ENCODE data around the gene TADA3.

TADA3 gene

GRCh38 chr3:9754678-9755077 lies 37.6 kb downstream of the TADA3 start:
- no peak for DNase-seq (ENCODE audit: low read depth, low spot score)
- TF ChIP-seq, protein P1, sequence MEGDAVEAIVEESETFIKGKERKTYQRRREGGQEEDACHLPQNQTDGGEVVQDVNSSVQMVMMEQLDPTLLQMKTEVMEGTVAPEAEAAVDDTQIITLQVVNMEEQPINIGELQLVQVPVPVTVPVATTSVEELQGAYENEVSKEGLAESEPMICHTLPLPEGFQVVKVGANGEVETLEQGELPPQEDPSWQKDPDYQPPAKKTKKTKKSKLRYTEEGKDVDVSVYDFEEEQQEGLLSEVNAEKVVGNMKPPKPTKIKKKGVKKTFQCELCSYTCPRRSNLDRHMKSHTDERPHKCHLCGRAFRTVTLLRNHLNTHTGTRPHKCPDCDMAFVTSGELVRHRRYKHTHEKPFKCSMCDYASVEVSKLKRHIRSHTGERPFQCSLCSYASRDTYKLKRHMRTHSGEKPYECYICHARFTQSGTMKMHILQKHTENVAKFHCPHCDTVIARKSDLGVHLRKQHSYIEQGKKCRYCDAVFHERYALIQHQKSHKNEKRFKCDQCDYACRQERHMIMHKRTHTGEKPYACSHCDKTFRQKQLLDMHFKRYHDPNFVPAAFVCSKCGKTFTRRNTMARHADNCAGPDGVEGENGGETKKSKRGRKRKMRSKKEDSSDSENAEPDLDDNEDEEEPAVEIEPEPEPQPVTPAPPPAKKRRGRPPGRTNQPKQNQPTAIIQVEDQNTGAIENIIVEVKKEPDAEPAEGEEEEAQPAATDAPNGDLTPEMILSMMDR (IDR thresholded peaks at IDR 0.05; ENCODE audit: low read depth, low read length): no peak
- no peak overlapping the region for H3K4me3 ChIP-seq (ENCODE audit: low read depth, low read length)
- in situ Hi-C loops (cut with HindIII; ENCODE audit: low sequenced_read_pairs): no loop called here

DNA sequence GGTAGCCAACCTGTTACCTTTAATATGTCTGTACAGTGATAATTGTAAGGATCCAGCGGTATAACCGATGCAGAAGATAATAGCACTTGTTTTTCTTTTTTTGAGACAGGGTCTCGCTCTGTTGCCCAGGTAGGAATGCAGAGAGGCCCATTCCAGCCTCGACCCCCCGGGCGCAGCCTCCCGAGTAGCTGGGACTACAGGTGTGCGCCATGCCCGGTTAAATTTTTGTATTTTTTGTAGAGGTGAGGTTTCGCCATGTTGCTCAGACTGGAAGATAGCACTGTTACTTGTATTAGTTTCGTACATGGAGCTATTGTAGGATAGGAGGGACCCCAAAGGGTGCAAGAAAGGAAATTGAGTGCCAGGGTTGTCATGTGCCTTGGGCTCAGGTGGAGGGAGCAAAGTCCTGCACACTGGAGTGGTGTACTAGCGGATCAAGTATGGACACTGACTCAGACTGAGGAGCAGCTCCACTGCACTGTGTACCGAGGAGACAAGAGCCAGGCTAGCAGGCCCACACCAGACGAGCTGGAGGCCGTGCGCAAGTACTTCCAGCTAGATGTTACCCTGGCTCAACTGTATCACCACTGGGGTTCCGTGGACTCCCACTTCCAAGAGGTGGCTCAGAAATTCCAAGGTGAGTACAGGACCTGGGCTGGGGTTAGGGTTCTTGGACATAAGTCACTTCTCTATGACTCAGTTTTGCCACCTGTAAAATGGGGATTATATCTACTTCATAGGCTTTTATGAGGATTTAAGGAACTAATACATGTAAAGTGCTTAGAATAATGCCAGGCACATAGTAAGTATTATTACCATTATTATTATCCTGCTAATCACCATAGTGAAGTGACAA lies 41.5 kb downstream of the TADA3 start:
- TF ChIP-seq, protein P1 (IDR thresholded peaks at IDR 0.05; ENCODE audit: low read depth, low read length): no peak
- in situ Hi-C loops (cut with HindIII; ENCODE audit: low sequenced_read_pairs): no loop called here
- peak overlapping the region; percentile 78 for H3K4me3 ChIP-seq (ENCODE audit: low read depth, low read length)
- peak; percentile 14 for DNase-seq (ENCODE audit: low read depth, low spot score)

- TF ChIP-seq, protein P1 (IDR thresholded peaks at IDR 0.05; ENCODE audit: low read depth, low read length): no peak
- in situ Hi-C loops (cut with HindIII; ENCODE audit: low sequenced_read_pairs): no loop called here
- peak; percentile 99 for DNase-seq (ENCODE audit: low read depth, low spot score)
- H3K4me3 ChIP-seq (ENCODE audit: low read depth, low read length): peak within 1 kb of the TSS; percentile 78
Measured at GRCh38 chr3:9749645-9750555, 42.4 kb downstream of the TADA3 start, which contains the start of gene OGG1. Gene OGG1 (plus strand): TSS chr3:9749952. CDS start chr3:9750287, 335 bp downstream.

- TF ChIP-seq, protein P1 (IDR thresholded peaks at IDR 0.05; ENCODE audit: low read depth, low read length): no peak
- no peak for DNase-seq (ENCODE audit: low read depth, low spot score)
- in situ Hi-C loops (cut with HindIII; ENCODE audit: low sequenced_read_pairs): no loop called here
- peak overlapping the region; percentile 78 for H3K4me3 ChIP-seq (ENCODE audit: low read depth, low read length)
Measured at GRCh38 chr3:9749296-9749644, 43.0 kb downstream of the TADA3 start.

- TF ChIP-seq, protein P1 (IDR thresholded peaks at IDR 0.05; ENCODE audit: low read depth, low read length): no peak
- DNase-seq (ENCODE audit: low read depth, low spot score): no peak
- in situ Hi-C loops (cut with HindIII; ENCODE audit: low sequenced_read_pairs): no loop called here
- no peak overlapping the region for H3K4me3 ChIP-seq (ENCODE audit: low read depth, low read length)
Measured at GRCh38 chr3:9748031-9748430, 44.2 kb downstream of the TADA3 start.

DNA sequence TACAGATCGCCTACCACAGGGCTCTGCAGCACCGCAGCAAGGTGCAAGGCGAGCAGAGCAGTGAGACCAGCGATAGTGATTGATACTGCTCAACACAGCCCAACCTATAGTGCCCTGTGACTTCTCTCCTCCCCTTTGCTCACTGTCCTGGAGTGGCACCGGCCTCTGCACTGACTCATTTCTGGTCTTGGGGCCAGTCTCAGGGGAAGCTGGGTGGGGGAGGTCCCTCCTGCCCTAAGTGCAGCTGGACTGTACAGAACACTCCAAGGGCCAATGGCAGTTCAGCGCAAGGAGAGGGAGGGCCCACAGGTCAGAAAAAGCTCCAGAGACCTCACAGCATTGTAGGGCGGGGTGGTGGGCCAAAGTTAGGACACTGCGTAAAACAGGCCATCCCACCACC lies 45.0 kb downstream of the TADA3 start:
- TF ChIP-seq, protein P1 (IDR thresholded peaks at IDR 0.05; ENCODE audit: low read depth, low read length): no peak
- H3K4me3 ChIP-seq (ENCODE audit: low read depth, low read length): no peak overlapping the region
- DNase-seq (ENCODE audit: low read depth, low spot score): peak; percentile 33
- in situ Hi-C loops (cut with HindIII; ENCODE audit: low sequenced_read_pairs): no loop called here
